CD4-positive, alpha-beta T cell treated with Interferon alpha-2 for 1 hour (primary cell): Measurements from ENCODE around the gene CIT.
"Not testable (repeated sequence)": the region's sequence is repeated elsewhere in the genome, so short reads cannot be mapped to it uniquely, and the experiment has no call there.

Experiments used
- DNase-seq, 2 donors: peaks; one replicate each; pipeline ENCODE4 v3.0.0-alpha.2; 2020 to 2022

CIT gene

GRCh38 chr12:119735079-119735478 lies 142.0 kb downstream of the CIT start:
- no peak for DNase-seq

- DNase-seq: no peak
These were observed 146.7 kb downstream of the CIT start for GRCh38 chr12:119730381-119730780.

DNA sequence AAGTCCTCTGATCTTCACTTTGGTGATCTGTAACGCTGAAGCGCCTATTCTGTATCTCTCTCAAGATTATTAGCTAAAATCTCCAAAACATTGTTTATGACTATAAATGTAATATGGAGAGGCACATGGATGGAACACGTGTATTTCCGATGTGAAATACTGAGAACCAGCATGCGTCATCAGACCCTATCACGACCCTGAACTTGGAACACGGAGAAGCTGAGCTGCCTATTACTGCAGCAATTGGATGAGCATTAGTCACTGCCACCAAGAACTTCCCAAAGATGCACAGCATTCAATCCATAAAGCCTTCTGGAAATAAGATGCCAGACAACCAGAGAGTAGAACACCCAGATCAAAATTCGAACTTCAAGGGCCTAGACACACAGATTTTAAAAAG lies 147.2 kb downstream of the CIT start:
- no peak for DNase-seq

- no peak for DNase-seq
These were observed 148.7 kb downstream of the CIT start for GRCh38 chr12:119728444-119728745.

GRCh38 chr12:119727600-119728443 lies 149.3 kb downstream of the CIT start:
- no peak for DNase-seq

- DNase-seq: no peak
These were observed 151.6 kb downstream of the CIT start for GRCh38 chr12:119725523-119725922.

DNA sequence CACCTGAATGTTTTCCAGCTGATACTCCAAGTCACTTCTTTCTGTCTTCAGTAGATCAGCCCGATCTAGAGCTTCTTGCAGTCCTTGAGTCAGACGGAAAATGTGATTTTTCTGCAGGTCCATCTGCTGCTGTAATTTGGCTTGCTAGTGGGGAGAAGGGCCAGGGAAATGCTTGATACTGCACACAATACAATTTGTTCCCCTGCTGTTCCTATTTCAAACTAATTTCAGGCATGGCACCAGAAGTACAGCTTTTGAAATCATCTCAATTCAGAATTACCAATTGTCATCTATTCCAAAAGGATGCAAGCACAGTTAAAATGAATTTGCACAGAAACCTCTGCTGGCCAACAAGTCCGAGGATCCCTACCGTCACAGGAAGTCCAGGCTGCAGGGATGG lies 155.8 kb downstream of the CIT start:
- no peak for DNase-seq

DNA sequence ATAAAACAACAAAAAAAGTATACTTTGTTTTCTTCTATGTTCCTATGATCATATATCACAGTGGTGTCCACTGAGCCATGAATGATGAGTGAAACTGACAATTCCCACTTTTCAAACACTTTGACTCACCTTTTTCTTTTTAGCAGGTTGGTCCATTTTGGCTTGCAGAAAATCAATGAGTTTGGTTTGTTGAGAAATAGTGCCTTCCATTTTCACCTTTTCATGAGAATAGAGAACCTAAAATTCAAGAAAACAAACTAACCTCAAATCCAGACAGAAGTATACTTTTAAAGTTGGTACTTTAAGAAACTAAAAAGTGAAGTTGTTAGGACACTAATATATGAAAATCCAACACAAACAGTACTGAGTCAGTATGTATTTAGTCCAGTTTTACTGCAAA lies 156.8 kb downstream of the CIT start:
- no peak for DNase-seq

GRCh38 chr12:119718141-119718540 lies 159.0 kb downstream of the CIT start:
- DNase-seq: no peak

- no peak for DNase-seq
These were observed 161.9 kb downstream of the CIT start for GRCh38 chr12:119715268-119715620.

DNA sequence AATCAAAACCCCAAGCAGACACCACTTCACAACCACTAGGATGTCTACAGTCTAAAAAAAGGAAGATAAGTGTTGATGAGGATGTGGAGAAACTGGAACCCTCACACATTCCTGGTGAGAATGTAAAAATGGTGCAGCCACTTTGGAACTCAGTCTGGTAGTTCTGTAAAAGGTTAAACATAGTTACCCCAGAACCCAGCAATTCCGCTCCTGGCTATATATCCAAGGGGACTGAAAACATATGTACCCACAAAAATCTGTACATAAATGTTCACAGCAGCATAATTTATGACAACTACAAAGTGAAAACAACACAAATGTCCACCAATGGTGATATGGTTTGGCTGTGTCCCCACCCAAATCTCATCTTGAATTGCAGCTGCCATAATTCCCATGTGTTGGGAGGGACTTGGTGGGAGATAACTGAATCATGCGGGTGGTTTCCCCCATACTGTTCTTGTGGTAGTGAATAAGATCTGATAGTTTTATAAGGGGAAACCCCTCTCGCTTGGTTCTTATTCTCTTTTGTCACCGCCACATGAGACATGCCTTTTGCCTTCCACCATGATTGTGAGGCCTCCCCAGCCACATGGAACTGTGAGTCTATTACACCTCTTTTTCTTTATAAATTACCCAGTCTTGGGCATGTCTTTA lies 162.4 kb downstream of the CIT start:
- DNase-seq: no peak

DNA sequence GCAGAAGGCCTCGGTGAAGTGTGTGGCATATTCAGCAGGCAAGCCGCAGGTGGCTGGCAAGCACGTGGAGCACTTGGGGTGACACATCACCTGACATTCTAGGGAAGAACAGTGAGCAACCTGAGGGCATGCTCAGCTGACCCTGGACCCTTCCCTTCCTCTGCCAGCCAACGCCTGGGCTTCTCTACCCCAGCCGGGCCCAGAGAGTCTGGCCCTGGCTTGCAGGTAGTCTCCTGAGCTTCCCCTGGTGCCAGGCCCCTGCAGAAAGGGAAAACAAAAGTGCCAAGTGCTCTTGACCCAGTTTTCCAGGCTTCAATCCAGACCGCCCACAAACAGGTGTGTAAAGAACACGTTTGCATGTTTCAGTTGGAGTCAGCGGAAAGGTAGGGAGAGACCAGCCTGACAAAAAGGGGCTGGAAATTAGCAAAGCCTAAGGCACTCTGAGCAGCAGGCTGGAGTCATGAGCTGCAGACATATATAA lies 163.5 kb downstream of the CIT start:
- DNase-seq: no peak

DNA sequence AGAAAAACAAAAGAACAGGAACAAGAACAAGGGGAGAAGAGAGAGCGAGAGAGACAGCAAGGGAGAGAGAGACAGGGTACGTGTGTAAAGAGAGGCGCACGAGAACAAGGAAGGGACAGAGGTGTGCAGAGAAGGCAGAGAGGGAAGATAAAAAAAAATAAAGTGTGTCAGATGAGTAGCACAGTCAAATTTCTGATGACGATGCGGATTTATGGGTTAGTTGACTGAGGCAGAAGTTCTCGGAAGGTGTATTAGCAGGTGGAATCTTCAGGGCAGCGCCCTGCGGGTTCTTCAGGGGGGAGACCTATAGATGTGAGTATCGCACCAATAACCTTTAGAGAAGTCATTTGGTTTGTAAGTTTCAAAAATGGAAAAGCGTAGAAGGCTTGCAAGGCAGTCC lies 164.4 kb downstream of the CIT start:
- DNase-seq: no peak

GRCh38 chr12:119711693-119712092 lies 165.4 kb downstream of the CIT start:
- DNase-seq: no peak

- no peak for DNase-seq
These were observed 166.1 kb downstream of the CIT start for GRCh38 chr12:119710965-119711551.

- DNase-seq: no peak
These were observed 166.7 kb downstream of the CIT start for GRCh38 chr12:119710374-119710964.

DNA sequence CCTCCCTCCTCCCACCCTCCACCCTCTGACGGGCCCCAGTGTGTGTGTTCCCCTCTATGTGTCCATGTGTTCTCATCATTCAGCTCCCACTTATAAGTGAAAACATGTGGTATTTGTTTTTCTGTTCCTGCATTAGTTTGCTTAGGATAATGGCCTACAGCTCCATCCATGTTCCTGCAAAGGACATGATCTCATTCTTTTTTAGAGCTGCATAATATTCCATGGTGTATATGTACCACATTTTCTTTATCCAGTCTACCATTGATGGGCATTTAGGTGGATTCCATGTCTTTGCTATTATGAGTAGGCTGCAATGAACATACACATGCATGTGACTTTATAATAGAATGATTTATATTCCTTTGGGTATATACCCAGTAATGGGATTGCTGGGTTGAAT lies 170.7 kb downstream of the CIT start:
- DNase-seq: not testable (repeated sequence)

GRCh38 chr12:119705182-119705581 lies 171.9 kb downstream of the CIT start:
- no peak for DNase-seq

GRCh38 chr12:119704065-119704747 lies 172.9 kb downstream of the CIT start:
- DNase-seq: no peak

DNA sequence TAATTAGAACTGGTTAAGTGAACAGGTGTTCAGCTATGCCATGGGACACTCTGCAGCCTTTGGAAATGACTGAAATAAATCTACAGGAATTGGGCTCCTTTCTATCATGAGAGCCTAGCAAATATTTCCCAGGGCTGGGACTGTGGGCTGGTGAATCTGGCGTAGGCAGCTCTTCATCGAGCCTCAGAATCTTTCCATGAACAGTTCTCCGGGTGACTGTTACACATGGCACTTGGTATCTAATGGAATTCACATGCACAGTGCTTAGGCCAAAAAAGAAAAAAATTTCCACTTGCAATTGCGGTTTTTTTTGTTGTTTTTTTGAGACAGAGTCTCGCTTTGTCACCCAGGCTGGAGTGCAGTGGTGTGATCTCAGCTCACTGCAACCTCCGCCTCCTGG lies 177.0 kb downstream of the CIT start:
- no peak for DNase-seq

- DNase-seq: no peak
These were observed 177.8 kb downstream of the CIT start for GRCh38 chr12:119699199-119699760.

- DNase-seq: no peak
These were observed 180.2 kb downstream of the CIT start for GRCh38 chr12:119696943-119697342.

- no peak for DNase-seq
These were observed 182.1 kb downstream of the CIT start for GRCh38 chr12:119695034-119695433.
